Activated naive CD4-positive, alpha-beta T cell treated with anti-CD3 and anti-CD28 coated beads, Interleukin-2, amount 10 ng/mL, durations not matched to agents 7 days and 5 days (primary cell): ENCODE measurements around the gene AFAP1L2.

Experiments
- CTCF ChIA-PET: fragments of 350-600 bp; sonication (Branson Sonifier 250); formaldehyde crosslinking; loops from one replicate; lab custom pipeline; 2021; ENCODE audit warnings: antibody characterized with exemption; lab: Charles Lee
- DNase-seq: peaks from one replicate; pipeline ENCODE4 v3.0.0-alpha.2; 2020
- H3K27ac Mint-ChIP-seq: one replicate; pipeline ENCODE4 v1.8.0; 2021; ENCODE audit warnings: mild to moderate bottlenecking, moderate library complexity, mixed read lengths
- H3K27me3 Mint-ChIP-seq: one replicate; pipeline ENCODE4 v1.8.0; 2021; ENCODE audit warnings: mild to moderate bottlenecking, mixed read lengths
- H3K36me3 Mint-ChIP-seq: one replicate; pipeline ENCODE4 v1.8.0; 2021; ENCODE audit warnings: mixed read lengths
- H3K4me1 Mint-ChIP-seq: one replicate; pipeline ENCODE4 v1.8.0; 2021; ENCODE audit warnings: mixed read lengths
- H3K4me3 Mint-ChIP-seq: one replicate; pipeline ENCODE4 v1.8.0; 2021; ENCODE audit warnings: mild to moderate bottlenecking, moderate library complexity, mixed read lengths
- H3K9me3 Mint-ChIP-seq: one replicate; pipeline ENCODE4 v1.8.0; 2021; ENCODE audit warnings: mixed read lengths

Gene AFAP1L2

DNA sequence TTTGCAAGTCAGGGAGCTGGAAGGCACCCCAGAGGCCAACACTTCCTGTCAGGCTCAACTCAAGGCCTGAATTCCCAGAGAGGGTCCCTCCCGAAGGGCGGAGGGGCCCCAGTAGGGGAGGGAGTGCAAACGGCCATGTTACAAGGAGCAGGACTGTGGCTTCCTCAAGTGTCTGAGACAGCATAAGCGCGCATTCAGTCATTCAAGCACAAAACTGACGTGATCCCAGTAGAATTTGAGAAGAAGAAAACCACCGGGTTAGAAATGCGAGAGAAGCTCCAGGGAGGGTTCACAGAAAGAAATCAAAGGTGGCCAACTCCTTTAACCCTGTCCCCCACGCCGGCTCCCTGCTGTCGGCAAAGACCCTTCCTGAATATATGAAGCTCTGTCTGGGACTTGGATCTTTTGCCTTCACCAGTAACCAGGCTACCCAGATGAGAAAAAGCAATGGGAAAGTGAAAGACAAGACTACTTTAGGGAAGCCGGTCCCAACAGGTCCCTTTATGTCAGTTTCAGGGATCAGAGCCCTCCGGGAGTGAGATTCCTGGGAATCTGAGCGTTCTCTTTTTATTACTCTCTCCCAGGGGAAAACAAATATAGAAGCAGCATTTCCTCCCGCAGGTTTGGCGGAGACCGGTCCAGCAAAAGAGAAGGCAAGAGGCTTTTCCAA, 1.3 kb downstream of the AFAP1L2 start:
- Mint-ChIP-seq H3K4me1 (peaks cover 18% of the 10 kb centered on the region), H3K27ac (no peak overlapping the region), H3K27me3 (peaks cover 82% of the 10 kb centered on the region), H3K9me3 (no peaks in the 10 kb centered on the region), H3K36me3 (no peaks in the 10 kb centered on the region), H3K4me3 (no peak overlapping the region)
- CTCF ChIA-PET: interaction anchor here (0.7 to 1.9 kb wide), 4 partner anchors 33 to 292 kb away, joined by 4 to 7 read pairs (median 4); no protein-coding TSS in a partner anchor
- DNase-seq: no peak

DNA sequence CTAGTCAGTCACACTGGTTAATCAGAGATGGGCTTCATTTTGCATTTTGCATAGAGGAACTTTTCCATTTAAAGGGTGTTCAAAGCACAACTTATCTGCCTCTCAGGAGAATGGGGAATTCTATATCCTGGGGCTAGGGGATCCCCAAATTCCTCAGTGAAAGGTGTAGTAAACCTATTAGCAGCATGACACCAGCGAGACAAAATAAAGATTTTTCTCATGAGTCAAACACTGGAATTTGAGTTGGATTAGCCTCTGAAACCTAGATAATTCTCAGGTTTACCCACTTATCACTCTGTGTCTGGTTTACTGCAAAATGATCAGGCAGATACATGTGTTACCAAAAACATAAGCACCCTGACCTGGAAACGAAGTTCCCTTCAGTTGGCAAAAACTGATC, 2.1 kb downstream of the AFAP1L2 start:
- DNase-seq: no peak
- Mint-ChIP-seq H3K36me3 (no peaks in the 10 kb centered on the region), H3K27me3 (peaks cover 84% of the 10 kb centered on the region), H3K4me3 (no peak overlapping the region), H3K4me1 (peaks cover 26% of the 10 kb centered on the region), H3K9me3 (no peaks in the 10 kb centered on the region), H3K27ac (no peak overlapping the region)
- CTCF ChIA-PET: interaction anchor here (1.9 kb wide), 1 partner anchor 98 kb away, joined by 7 read pairs; no protein-coding TSS in a partner anchor

DNA sequence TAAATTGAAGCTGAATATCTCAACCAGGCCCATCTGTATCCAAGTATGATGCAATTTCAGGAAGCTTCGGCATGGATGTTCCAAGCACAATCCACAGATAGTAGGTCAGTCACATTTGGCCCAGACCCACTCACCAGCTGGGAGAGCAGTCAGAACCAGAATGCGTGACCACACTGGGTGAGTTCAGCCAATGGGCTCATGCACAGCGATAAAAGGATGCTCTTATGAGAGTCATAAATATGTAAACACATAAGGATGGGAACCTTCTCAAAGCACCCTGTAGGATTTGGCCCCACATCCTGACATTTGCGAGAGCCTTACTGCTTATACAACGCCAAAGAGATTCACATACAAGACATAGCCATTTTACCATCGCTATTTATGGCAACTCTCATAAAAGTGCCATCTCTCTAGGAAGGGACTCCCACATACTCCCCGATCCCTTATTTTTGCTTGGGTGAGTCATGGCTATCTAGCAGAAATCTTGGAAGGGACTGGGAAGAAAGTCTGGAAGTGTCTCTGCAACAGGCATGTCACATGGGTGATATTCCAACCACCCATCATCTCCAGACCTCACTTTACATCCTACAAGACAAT, 3.0 kb downstream of the AFAP1L2 start:
- H3K27ac Mint-ChIP-seq: no peak overlapping the region
- H3K4me1 Mint-ChIP-seq: peaks cover 31% of the 10 kb centered on the region
- H3K9me3 Mint-ChIP-seq: no peaks in the 10 kb centered on the region
- H3K27me3 Mint-ChIP-seq: peaks cover 93% of the 10 kb centered on the region
- no peaks in the 10 kb centered on the region for H3K36me3 Mint-ChIP-seq
- H3K4me3 Mint-ChIP-seq: no peak overlapping the region
- DNase-seq: no peak
- CTCF ChIA-PET: no interaction called here

DNA sequence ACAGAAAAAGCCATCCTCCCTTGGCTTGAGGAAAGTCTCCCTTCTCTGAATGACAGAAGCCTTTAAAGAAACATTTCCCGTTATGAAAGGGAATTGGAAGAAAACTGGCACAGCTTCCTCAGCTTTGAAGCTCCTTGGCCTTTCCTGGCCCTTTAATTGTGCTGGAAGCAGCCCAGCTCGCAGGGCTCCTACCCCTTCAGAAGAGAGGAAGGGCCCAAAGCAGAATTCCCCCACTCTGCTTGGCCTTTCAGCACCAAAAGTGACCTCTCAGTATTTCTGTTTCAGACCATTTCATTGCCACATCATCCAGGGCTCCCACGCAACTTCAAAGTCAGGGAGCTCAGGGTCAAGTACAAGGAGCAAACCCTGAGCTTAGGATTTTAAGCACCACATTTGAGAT, 4.2 kb downstream of the AFAP1L2 start:
- H3K4me1 Mint-ChIP-seq: peaks cover 30% of the 10 kb centered on the region
- H3K4me3 Mint-ChIP-seq: no peak overlapping the region
- CTCF ChIA-PET: interaction anchor here (0.6 kb wide), 1 partner anchor 30 kb away, joined by 3 read pairs; no protein-coding TSS in a partner anchor
- H3K27me3 Mint-ChIP-seq: peaks cover 95% of the 10 kb centered on the region
- H3K27ac Mint-ChIP-seq: no peak overlapping the region
- DNase-seq: no peak
- H3K9me3 Mint-ChIP-seq: no peaks in the 10 kb centered on the region
- H3K36me3 Mint-ChIP-seq: no peaks in the 10 kb centered on the region

DNA sequence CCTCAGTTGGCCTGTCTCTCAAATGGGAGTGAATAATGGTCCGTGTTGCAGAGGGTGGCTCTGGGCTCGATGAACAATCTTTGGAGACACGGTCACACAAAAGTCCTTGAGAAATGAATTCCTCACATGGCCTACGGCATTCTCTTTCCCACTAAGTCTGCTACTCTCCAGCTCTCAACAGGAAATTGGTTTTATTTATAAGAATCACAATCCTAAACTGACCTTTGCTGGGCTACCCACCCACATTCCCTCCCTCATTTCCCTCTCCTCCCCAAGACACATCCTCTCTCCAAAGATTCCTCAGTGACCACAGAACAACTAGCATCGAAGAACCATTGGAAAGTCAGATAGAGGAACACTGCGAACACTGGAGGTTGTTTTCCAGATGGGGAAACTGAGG, 4.7 kb downstream of the AFAP1L2 start:
- Mint-ChIP-seq H3K4me1 (peaks cover 32% of the 10 kb centered on the region), H3K27me3 (peaks cover 95% of the 10 kb centered on the region), H3K9me3 (no peaks in the 10 kb centered on the region), H3K27ac (no peak overlapping the region), H3K4me3 (no peak overlapping the region), H3K36me3 (no peaks in the 10 kb centered on the region)
- CTCF ChIA-PET: interaction anchor here (0.6 kb wide), 1 partner anchor 29 kb away, joined by 3 read pairs; no protein-coding TSS in a partner anchor
- DNase-seq: no peak

DNA sequence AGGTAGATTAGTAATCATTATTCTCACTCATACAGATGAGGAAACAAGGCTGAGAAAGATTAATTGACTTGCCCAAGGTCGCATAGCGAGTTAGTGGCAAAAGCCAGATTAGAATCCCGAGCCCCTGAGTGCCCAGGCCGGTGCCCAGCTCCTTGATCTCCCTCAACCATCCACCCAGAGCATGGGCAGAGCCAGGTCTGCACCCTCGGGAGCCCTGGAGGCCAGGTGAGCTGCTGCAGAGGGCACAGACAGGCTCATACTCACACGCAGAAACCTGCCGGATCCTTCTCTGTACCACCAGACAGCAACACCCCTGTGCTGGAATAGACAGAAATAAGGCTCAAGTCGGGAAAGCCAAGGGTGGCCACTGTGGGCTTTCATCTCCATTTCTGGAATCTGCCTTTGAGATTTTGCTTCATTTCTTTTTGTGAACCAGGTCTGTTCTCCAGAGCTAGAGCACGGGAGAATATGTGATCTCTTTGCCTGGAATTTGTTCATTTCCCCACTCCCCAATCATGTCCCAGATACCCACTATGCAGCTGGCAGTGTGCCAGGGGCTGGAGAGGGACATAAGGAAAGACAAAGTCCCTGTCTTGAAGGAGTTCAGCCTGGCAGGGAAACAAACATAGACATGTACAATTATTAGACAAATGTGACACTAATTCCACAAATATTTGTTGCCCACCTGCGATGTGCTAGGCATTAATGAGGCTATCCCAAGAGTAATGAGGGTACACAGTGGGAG, 5.5 kb downstream of the AFAP1L2 start:
- no peak for DNase-seq
- Mint-ChIP-seq H3K4me3 (no peak overlapping the region), H3K36me3 (no peaks in the 10 kb centered on the region), H3K9me3 (no peaks in the 10 kb centered on the region), H3K27me3 (peaks cover 95% of the 10 kb centered on the region), H3K27ac (no peak overlapping the region), H3K4me1 (peaks cover 36% of the 10 kb centered on the region)
- CTCF ChIA-PET: interaction anchor here (1.2 to 2.8 kb wide), 3 partner anchors 35 to 95 kb away, joined by 3 to 11 read pairs (median 4); no protein-coding TSS in a partner anchor

DNA sequence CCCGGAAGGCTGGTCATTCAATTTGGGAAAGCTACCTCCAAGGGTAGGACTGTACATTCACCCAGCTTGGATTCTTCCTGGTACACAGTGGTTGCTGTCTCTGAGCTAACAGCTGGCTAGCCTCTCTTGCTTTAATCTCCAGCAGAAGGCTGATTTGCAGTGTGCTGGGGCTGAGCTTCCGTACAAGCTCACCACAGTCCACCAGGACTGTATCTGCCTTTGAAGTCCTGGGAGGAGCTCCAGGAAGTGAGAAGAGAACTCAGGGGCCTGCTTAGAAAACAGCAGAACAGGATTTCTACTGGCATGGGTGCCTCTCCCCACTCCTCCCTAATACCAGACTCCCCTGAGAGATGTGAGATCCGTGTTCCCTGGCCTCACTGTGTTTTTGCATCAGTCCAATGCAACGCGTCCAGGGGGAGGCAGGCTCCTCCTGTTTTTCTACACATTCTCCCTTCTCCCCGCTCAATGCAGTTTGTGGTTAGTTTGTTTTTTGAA, 6.6 kb downstream of the AFAP1L2 start:
- DNase-seq: no peak
- Mint-ChIP-seq H3K36me3 (no peaks in the 10 kb centered on the region), H3K27ac (no peak overlapping the region), H3K4me3 (no peak overlapping the region), H3K9me3 (no peaks in the 10 kb centered on the region), H3K27me3 (peaks cover 95% of the 10 kb centered on the region), H3K4me1 (peaks cover 29% of the 10 kb centered on the region)
- CTCF ChIA-PET: interaction anchor here (0.6 to 2.8 kb wide), 5 partner anchors 34 to 297 kb away, joined by 3 to 11 read pairs (median 3); no protein-coding TSS in a partner anchor

DNA sequence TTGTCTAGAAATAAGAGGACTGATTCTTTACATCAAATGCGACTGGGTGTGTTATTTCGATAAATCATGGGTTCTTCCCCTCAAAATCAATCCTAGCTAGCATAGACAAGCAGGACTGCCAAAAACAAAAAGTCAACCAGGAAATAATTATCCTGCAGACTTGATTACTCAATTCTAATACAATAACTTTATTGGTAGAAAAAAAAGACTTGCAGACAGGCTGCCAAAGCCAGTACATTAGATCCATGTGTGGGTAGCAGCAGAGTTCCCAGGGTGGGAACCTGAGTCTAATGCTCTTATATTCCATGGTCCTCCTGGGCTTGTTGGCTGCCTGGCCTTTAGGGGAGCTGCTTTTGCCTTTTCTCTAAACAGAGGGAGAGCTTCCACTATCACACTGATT, 7.8 kb downstream of the AFAP1L2 start:
- CTCF ChIA-PET: interaction anchor here (2.8 kb wide), 1 partner anchor 93 kb away, joined by 11 read pairs; no protein-coding TSS in a partner anchor
- Mint-ChIP-seq H3K4me3 (no peak overlapping the region), H3K27ac (no peak overlapping the region), H3K9me3 (no peaks in the 10 kb centered on the region), H3K27me3 (peaks cover 94% of the 10 kb centered on the region), H3K4me1 (peaks cover 29% of the 10 kb centered on the region), H3K36me3 (no peaks in the 10 kb centered on the region)
- no peak for DNase-seq

DNA sequence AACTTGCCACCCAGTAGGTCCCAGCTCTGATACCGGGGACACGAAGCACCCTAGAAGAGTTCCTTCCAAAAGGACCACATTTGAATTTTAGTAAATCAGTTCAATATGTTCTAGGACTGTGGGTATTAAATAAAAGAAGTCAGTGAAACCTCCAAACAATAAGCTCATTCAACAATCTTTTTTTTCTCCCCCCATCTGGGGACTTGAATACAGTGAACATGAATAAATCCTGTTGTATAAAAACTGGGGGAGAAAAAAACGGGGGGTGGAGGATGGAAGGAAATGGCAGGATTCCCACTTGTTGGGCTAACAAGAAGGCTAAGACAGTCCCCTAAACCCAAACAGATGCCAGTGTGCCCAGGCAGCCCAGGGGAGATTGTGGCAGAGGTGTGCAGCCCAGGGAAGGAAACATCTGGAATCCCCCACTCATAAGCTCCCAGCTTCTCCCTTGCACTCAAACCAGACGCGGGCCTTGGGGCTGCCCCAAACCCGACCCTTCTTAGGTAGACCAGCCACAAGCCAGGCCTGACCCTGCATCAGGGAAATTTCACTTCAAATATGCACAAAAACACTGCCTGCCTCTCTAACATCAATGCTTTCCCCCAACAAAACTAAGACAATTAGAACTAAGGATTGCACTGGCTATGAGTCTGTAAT, 8.8 kb downstream of the AFAP1L2 start:
- no peak for DNase-seq
- H3K9me3 Mint-ChIP-seq: no peaks in the 10 kb centered on the region
- no peak overlapping the region for H3K4me3 Mint-ChIP-seq
- CTCF ChIA-PET: no interaction called here
- H3K27me3 Mint-ChIP-seq: peaks cover 87% of the 10 kb centered on the region
- no peaks in the 10 kb centered on the region for H3K36me3 Mint-ChIP-seq
- no peak overlapping the region for H3K27ac Mint-ChIP-seq
- H3K4me1 Mint-ChIP-seq: peaks cover 29% of the 10 kb centered on the region

DNA sequence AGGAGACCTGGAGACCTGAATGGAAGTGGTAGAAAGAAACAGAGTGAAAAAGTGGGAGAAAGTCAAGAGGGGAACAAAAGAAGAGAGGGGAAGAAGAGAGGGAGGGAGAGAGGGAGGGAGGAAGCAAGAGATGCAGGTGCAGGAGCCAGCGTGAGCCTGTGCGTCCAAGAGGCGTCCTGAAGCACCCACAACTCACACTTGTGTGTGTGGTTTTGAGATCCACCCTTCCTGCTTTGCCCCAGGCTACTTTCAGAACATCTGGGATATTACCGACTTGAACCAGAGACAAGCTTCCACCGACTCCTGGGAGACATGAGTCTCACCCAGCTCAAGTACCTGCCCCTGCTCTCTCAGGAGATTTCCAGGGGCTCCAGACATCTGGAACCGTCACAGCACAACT, 9.8 kb downstream of the AFAP1L2 start:
- no peak overlapping the region for H3K27ac Mint-ChIP-seq

DNA sequence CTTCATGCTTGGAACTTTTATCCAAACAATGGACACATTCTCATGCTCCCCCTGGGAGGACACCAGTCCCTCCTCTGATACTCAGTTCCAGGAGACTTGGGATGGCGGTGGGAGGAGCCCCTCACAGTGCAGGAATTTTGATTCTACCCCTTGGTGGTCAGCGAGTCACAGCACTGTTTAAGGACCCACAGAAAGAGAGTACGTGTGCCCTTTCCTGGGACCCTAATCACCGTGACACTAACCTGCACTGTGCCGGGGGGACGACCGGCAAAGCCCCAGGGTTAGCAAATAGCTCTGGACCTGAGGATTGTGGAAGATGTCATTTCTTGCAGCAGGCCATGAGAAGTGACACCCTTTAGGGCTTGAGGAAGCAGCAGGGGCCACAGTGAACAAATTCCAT, 10.4 kb downstream of the AFAP1L2 start:
- Mint-ChIP-seq H3K27me3 (peaks cover 75% of the 10 kb centered on the region), H3K4me1 (peaks cover 29% of the 10 kb centered on the region), H3K4me3 (no peak overlapping the region), H3K27ac (no peak overlapping the region), H3K9me3 (no peaks in the 10 kb centered on the region), H3K36me3 (no peaks in the 10 kb centered on the region)
- CTCF ChIA-PET: no interaction called here
- DNase-seq: no peak

More for the DNA sequence above, 9.8 kb downstream of the AFAP1L2 start:
- no peak overlapping the region for H3K4me3 Mint-ChIP-seq
- no peaks in the 10 kb centered on the region for H3K9me3 Mint-ChIP-seq
- peaks cover 78% of the 10 kb centered on the region for H3K27me3 Mint-ChIP-seq
- no peaks in the 10 kb centered on the region for H3K36me3 Mint-ChIP-seq
- no peak for DNase-seq
- peaks cover 29% of the 10 kb centered on the region for H3K4me1 Mint-ChIP-seq
- CTCF ChIA-PET: no interaction called here

DNA sequence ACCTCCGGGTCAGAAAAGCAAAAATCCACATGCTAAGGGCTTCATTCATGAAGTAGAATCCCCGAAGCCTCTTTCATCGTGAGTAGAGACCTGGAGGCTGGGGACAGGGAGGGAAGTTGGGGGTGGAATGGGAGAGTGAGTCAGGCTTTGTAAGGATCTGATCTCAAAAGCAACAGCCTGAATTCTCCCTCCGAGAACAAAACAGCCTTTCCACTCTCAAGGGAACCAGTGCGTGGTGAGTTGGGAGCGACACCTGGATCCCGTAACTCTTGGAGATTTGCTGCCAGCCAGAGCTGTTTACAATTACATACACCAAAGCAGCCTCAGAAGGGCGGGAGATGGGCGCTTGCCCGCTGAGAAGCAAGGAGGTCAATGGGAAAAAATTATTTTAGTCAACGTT, 10.8 kb downstream of the AFAP1L2 start:
- no peaks in the 10 kb centered on the region for H3K9me3 Mint-ChIP-seq
- H3K4me1 Mint-ChIP-seq: peaks cover 30% of the 10 kb centered on the region
- H3K27me3 Mint-ChIP-seq: peaks cover 74% of the 10 kb centered on the region
- H3K36me3 Mint-ChIP-seq: no peaks in the 10 kb centered on the region
- H3K4me3 Mint-ChIP-seq: no peak overlapping the region
- CTCF ChIA-PET: no interaction called here
- DNase-seq: no peak
- no peak overlapping the region for H3K27ac Mint-ChIP-seq

DNA sequence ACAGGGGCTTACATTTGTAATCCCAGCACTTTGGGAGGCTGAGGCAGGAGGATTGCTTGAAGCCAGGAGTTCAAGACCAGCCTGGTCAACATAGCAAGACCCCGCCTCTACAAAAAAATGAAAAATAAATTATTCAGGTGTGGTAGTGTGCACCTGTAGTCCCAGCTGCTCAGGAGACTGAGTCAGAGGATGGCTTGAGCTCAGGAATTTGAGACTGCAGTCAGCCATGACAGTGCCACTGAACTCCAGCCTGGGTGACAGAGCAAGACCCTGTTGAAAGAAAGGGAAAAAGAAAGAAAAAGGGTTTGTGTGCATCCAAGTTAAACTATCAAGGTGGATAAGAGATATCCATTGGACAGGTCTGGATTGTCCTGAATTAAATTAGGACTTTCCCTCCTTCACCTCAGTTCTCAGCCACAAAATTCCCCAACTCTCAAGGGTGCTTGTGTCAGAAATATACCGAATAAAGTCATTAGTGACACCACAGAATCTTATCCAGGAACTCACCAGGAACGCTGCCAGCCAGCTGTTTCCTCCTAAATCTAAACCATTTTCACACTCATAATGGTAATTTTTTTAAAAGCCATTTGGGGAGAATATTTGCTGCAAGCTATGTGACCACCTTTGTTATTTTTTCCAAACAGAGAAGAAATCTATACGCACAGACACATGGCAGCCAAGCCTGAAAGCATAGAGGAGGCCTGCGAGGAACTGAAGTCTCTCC, 12.0 kb downstream of the AFAP1L2 start:
- Mint-ChIP-seq H3K9me3 (no peaks in the 10 kb centered on the region), H3K4me1 (peaks cover 24% of the 10 kb centered on the region), H3K4me3 (no peak overlapping the region), H3K36me3 (no peaks in the 10 kb centered on the region), H3K27me3 (peaks cover 68% of the 10 kb centered on the region), H3K27ac (no peak overlapping the region)
- CTCF ChIA-PET: no interaction called here
- no peak for DNase-seq
